H1 (cell line): Measurements from ENCODE around the gene L1TD1. TPM values are rescaled to one million over a fixed set of nuclear protein-coding genes. Genes with fewer than 3 reads are reported as not detected.

ENCODE experiments used
- CTCF ChIA-PET: fragments of 300-600 bp; sonication (Branson Sonifier 250); formaldehyde crosslinking; loops from one replicate; lab custom pipeline; 2021; ENCODE audit not compliant: partially characterized antibody; lab: Charles Lee
- POLR2A ChIA-PET: fragments of 300-600 bp; sonication (Branson Sonifier 250); formaldehyde crosslinking; loops from one replicate; lab custom pipeline; 2021; ENCODE audit warnings: inconsistent platforms; ENCODE audit not compliant: partially characterized antibody; lab: Charles Lee
- DNase-seq, 2 experiments: peaks; one replicate each; pipeline versions ENCODE4 v3.0.0 to v3.0.0-alpha.2; 2010 to 2022; ENCODE audit warnings: low spot score in 2 of 2, low read depth in 1 of 2, mixed read lengths in 1 of 2
- FAIRE-seq: peaks from 2 replicates; lab custom pipeline; 2011; peaks lifted over from hg19 to GRCh38; lab: Jason Lieb, UNC
- H2AFZ ChIP-seq: 2 replicates; pipeline ENCODE4 v1.8.1; 2012; ENCODE audit warnings: low read length, inconsistent platforms
- H2AK5ac ChIP-seq: 2 replicates; pipeline ENCODE4 v1.6.1; 2013; ENCODE audit warnings: low read depth, low read length
- H2BK120ac ChIP-seq: replicated peaks from 2 replicates; pipeline ENCODE3; 2013; ENCODE audit warnings: low read depth, low read length, inconsistent platforms
- H2BK12ac ChIP-seq: 2 replicates; pipeline ENCODE4 v1.6.1; 2013; ENCODE audit warnings: low read depth, low read length
- H2BK15ac ChIP-seq: 2 replicates; pipeline ENCODE4 v1.6.1; 2013; ENCODE audit warnings: low read length
- H2BK20ac ChIP-seq: 2 replicates; pipeline ENCODE4 v1.6.1; 2013; ENCODE audit warnings: low read length
- H2BK5ac ChIP-seq: 2 replicates; pipeline ENCODE4 v1.6.1; 2013; ENCODE audit warnings: low read depth, low read length
- H3K14ac ChIP-seq: 2 replicates; pipeline ENCODE4 v1.6.1; 2013; ENCODE audit warnings: inconsistent platforms; ENCODE audit not compliant: insufficient read length
- H3K18ac ChIP-seq: 2 replicates; pipeline ENCODE4 v1.6.1; 2013; ENCODE audit warnings: low read length; ENCODE audit errors: extremely low read depth
- H3K23ac ChIP-seq: 2 replicates; pipeline ENCODE4 v1.6.1; 2013; ENCODE audit warnings: inconsistent platforms; ENCODE audit not compliant: insufficient read length
- H3K23me2 ChIP-seq: 2 replicates; pipeline ENCODE4 v1.6.1; 2013; ENCODE audit warnings: low read depth, low read length
- H3K27ac ChIP-seq: 2 replicates; pipeline ENCODE4 v1.6.1; 2011; ENCODE audit warnings: low read depth, low read length, inconsistent platforms
- H3K27me3 ChIP-seq, 4 experiments: replicated peaks in 1 of 4; 1 replicate in 1 of 4; 2 replicates in 3 of 4; pipeline versions ENCODE4 v1.6.1 to v1.8.1; 2011 to 2013; ENCODE audit warnings: low read length in 3 of 4, mild to moderate bottlenecking in 3 of 4, inconsistent platforms in 2 of 4, mixed read lengths in 2 of 4, moderate library complexity in 1 of 4; ENCODE audit not compliant: control insufficient read depth in 3 of 4, insufficient read depth in 3 of 4; ENCODE audit errors: extremely low read depth in 1 of 4
- H3K36me3 ChIP-seq, 4 experiments: 2 replicates each; pipeline versions ENCODE4 v1.6.1 to v1.8.1; 2011 to 2013; ENCODE audit warnings: mild to moderate bottlenecking in 4 of 4, low read length in 3 of 4, moderate library complexity in 2 of 4, control low read depth in 1 of 4, inconsistent platforms in 1 of 4; ENCODE audit not compliant: insufficient read depth in 4 of 4, control insufficient read depth in 2 of 4
- H3K4ac ChIP-seq: replicated peaks from 2 replicates; pipeline ENCODE3; 2013; ENCODE audit warnings: low read length, low read depth, mixed read lengths, inconsistent platforms; ENCODE audit not compliant: insufficient read length
- H3K4me1 ChIP-seq, 4 experiments: replicated peaks in 1 of 4; 1 replicate in 1 of 4; 2 replicates in 3 of 4; pipeline versions ENCODE4 v1.6.1 to v1.8.1; 2011 to 2013; ENCODE audit warnings: low read length in 3 of 4, inconsistent platforms in 2 of 4, mixed read lengths in 1 of 4; ENCODE audit not compliant: insufficient read depth in 4 of 4, control insufficient read depth in 3 of 4
- H3K4me2 ChIP-seq, 2 experiments: 2 replicates each; pipeline versions ENCODE4 v1.6.1 to v1.8.1; 2011 to 2013; ENCODE audit warnings: low read depth in 2 of 2, low read length in 2 of 2, control low read depth in 1 of 2, inconsistent platforms in 1 of 2, mild to moderate bottlenecking in 1 of 2; ENCODE audit not compliant: insufficient read depth in 1 of 2
- H3K4me3 ChIP-seq, 4 experiments: fragments of 200-600, 300-600 bp in 1 of 4; sonication (generic), shearing (Covaris generic), sonication (Bioruptor Twin) in 1 of 4; 2 replicates each; pipeline versions ENCODE4 v1.5.1 to v1.8.1; 2011 to 2016; ENCODE audit warnings: low read length in 4 of 4, low read depth in 3 of 4, control low read depth in 2 of 4, inconsistent platforms in 2 of 4, mild to moderate bottlenecking in 2 of 4, mixed read lengths in 1 of 4, moderate library complexity in 1 of 4; ENCODE audit not compliant: insufficient read depth in 2 of 4; ENCODE audit errors: extremely low read depth in 1 of 4
- H3K56ac ChIP-seq: replicated peaks from 2 replicates; pipeline ENCODE3; 2013; ENCODE audit warnings: low read depth, mild to moderate bottlenecking, mixed read lengths, low read length, inconsistent platforms; ENCODE audit not compliant: insufficient read length
- H3K79me1 ChIP-seq: 2 replicates; pipeline ENCODE4 v1.6.1; 2013; ENCODE audit warnings: low read depth, low read length, control low read depth
- H3K79me2 ChIP-seq, 2 experiments: 2 replicates each; pipeline versions ENCODE4 v1.6.1 to v1.8.1; 2012 to 2013; ENCODE audit warnings: low read length in 2 of 2, mild to moderate bottlenecking in 2 of 2, inconsistent platforms in 1 of 2; ENCODE audit not compliant: insufficient read depth in 2 of 2, control insufficient read depth in 1 of 2
- H3K9ac ChIP-seq, 4 experiments: replicated peaks in 1 of 4; 1 replicate in 1 of 4; 2 replicates in 3 of 4; pipeline versions ENCODE4 v1.6.1 to v1.8.1; 2011 to 2013; ENCODE audit warnings: low read depth in 3 of 4, low read length in 3 of 4, control low read depth in 2 of 4, mild to moderate bottlenecking in 2 of 4, moderate library complexity in 2 of 4, inconsistent platforms in 1 of 4; ENCODE audit errors: extremely low read depth in 1 of 4
- H3K9me3 ChIP-seq, 2 experiments: 2 replicates each; pipeline versions ENCODE4 v1.6.1 to v1.8.1; 2012 to 2013; ENCODE audit warnings: mild to moderate bottlenecking in 2 of 2, moderate library complexity in 2 of 2, control low read depth in 1 of 2, inconsistent platforms in 1 of 2, low read depth in 1 of 2, low read length in 1 of 2, mixed read lengths in 1 of 2; ENCODE audit not compliant: insufficient read depth in 2 of 2
- H4K20me1 ChIP-seq, 2 experiments: replicated peaks in 1 of 2; 2 replicates each; pipeline versions ENCODE3 to v1.8.1; 2011 to 2013; ENCODE audit warnings: inconsistent platforms in 2 of 2, low read length in 2 of 2, mild to moderate bottlenecking in 1 of 2; ENCODE audit not compliant: insufficient read depth in 2 of 2, control insufficient read depth in 1 of 2
- H4K5ac ChIP-seq: 2 replicates; pipeline ENCODE4 v1.6.1; 2013; ENCODE audit warnings: low read length, low read depth, mixed read lengths, inconsistent platforms; ENCODE audit not compliant: insufficient read length
- H4K8ac ChIP-seq: 2 replicates; pipeline ENCODE4 v1.8.0; 2013; ENCODE audit warnings: mild to moderate bottlenecking, moderate library complexity, low read length, inconsistent platforms; ENCODE audit not compliant: insufficient read depth; ENCODE audit errors: extremely low read depth
- H4K91ac ChIP-seq: replicated peaks from 2 replicates; pipeline ENCODE3; 2013; ENCODE audit warnings: low read length, mixed read lengths, inconsistent platforms; ENCODE audit not compliant: insufficient read length
- HDAC6 ChIP-seq: IDR thresholded peaks from one replicate; pipeline ENCODE4 v1.7.1; 2012; ENCODE audit warnings: low read depth, mild to moderate bottlenecking, inconsistent platforms, low read length, moderate library complexity
- JUN ChIP-seq: IDR thresholded peaks from 2 replicates; pipeline ENCODE4 v1.6.1; 2011; ENCODE audit warnings: low read depth, mild to moderate bottlenecking, improper control_type of control experiment, low read length
- WGBS, 2 experiments: shearing (Covaris generic) in 1 of 2; methylation state at CpG; one replicate each; pipeline versions ENCODE4 v1.1.6 to v1.1.7; 2013 to 2015; ENCODE audit warnings: low lambda C conversion rate in 2 of 2, mixed read lengths in 2 of 2, inconsistent platforms in 1 of 2, low coverage in 1 of 2, missing lambda C conversion rate in 1 of 2; ENCODE audit not compliant: insufficient replicate concordance in 2 of 2, insufficient coverage in 1 of 2, insufficient read length in 1 of 2; ENCODE audit errors: extremely low coverage in 1 of 2, missing lambda C conversion rate in 1 of 2; 5-methylcytosine and 5-hydroxymethylcytosine counted together
- polyA plus RNA-seq, 7 experiments: library from polyadenylated mRNA; depleted of rRNA in 3 of 7; stranded (reverse) in 5 of 7; unstranded in 2 of 7; fragments of >200 nt in 5 of 7; fragments of 200-250 nt in 2 of 7; gene quantifications; 1 replicate in 5 of 7; 2 replicates in 1 of 7; 4 replicates in 1 of 7; pipeline versions ENCODE4 v1.2.1 to v1.2.3, GENCODE V29; 2011 to 2013; ENCODE audit warnings: missing spikeins in 2 of 7, mixed read lengths in 2 of 7
- total RNA-seq: library from RNA; stranded (reverse); fragmentation: NEBNext Ultra II Directional; extraction: Animal tissue kit (Norgen Biotek cat#: 25700); gene quantifications from 2 replicates; pipeline ENCODE4 v1.2.1, GENCODE V29; 2021

Gene L1TD1
- total and polyA plus RNA-seq, 2 of the 8 experiments (the other 6 are each of a cell fraction or from before 2014, with no cell fraction given) = 35.3 to 441 TPM

DNA sequence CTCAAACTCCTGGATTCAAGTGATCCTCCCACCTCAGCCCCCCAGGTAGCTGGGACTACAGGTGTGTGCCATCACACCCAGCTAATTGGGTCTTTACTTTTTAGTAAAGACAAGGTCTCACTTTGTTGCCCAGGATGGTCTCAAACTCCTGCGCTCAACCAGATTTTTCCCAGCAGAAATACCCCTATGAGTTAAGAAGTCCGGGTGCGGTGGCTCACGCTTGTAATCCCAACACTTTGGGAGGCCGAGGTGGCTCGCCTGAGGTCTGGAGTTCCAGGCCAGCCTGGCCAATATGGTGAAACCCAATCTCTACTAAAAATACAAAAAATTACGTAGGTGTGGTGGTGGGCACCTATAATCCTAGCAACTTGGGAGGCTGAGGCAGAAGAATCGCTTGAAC is 6.5 kb upstream of the L1TD1 start:
- no peak overlapping the region for H2AK5ac ChIP-seq
- ChIA-PET POLR2A (interaction anchor here (6.8 to 27.8 kb wide), 2 partner anchors 14 to 16 kb away, joined by 46 to 1232 read pairs; partner anchors contain the start of gene L1TD1), CTCF (interaction anchor here (1.1 to 1.4 kb wide), 2 partner anchors 9 to 12 kb away, joined by 4 to 6 read pairs; no protein-coding TSS in a partner anchor)
- DNase-seq = no peak
- H3K9me3 ChIP-seq = no peaks in the 10 kb centered on the region; a peak in 1 of 4 replicates
- no peaks in the 10 kb centered on the region for H4K20me1 ChIP-seq
- H3K4me2 ChIP-seq = no peak overlapping the region
- no peak overlapping the region for H3K56ac ChIP-seq
- no peak overlapping the region for H4K91ac ChIP-seq
- no peak overlapping the region for H2BK12ac ChIP-seq
- H3K23ac ChIP-seq = no peak overlapping the region
- H3K18ac ChIP-seq = no peak overlapping the region
- H3K4ac ChIP-seq = no peak overlapping the region
- no peak overlapping the region for H2BK5ac ChIP-seq
- H3K9ac ChIP-seq = no peak overlapping the region
- H3K4me1 ChIP-seq = peaks cover 5 to 8% (median 7%) of the 10 kb centered on the region in 4 experiments; a peak in 5 of 7 replicates
- no peaks in the 10 kb centered on the region for H3K79me2 ChIP-seq
- no peak overlapping the region for H4K5ac ChIP-seq
- H3K27me3 ChIP-seq = no peaks in the 10 kb centered on the region
- no peak overlapping the region for H2BK15ac ChIP-seq
- no peak overlapping the region for H2AFZ ChIP-seq
- no peaks in the 10 kb centered on the region; the same call in 1 of the 2 replicates for H3K79me1 ChIP-seq
- no peak overlapping the region for H3K4me3 ChIP-seq
- H2BK120ac ChIP-seq = no peak overlapping the region
- no peak for FAIRE-seq
- no peak overlapping the region for H3K27ac ChIP-seq
- H4K8ac ChIP-seq = no peak overlapping the region
- H3K36me3 ChIP-seq = no peaks in the 10 kb centered on the region
- WGBS, 2 experiments = 98% methylated on average over 8 of the region's 8 CpGs; no CpG with 5 or more reads in 1 of the 2 experiments
- no peak overlapping the region for H3K14ac ChIP-seq
- H3K23me2 ChIP-seq = no peaks in the 10 kb centered on the region
- no peak overlapping the region for H2BK20ac ChIP-seq
- no peak for TF ChIP-seq HDAC6
- no peak for TF ChIP-seq JUN
